Muscle of leg (tissue), 9 donors: ENCODE results near the gene RFX8. TPM values are rescaled to one million over a fixed set of nuclear protein-coding genes. Genes with fewer than 3 reads are reported as not detected.

ENCODE experiments used
- polyA plus RNA-seq, 8 donors: library from polyadenylated mRNA; unstranded; fragments of 120-200 nt; gene quantifications; one replicate each; pipeline versions ENCODE4 v1.2.1 to v1.2.3, GENCODE V29; 2013; ENCODE audit warnings: inconsistent platforms in 1 of 8, low replicate concordance in 1 of 8; ENCODE audit not compliant: insufficient read length in 8 of 8, insufficient read depth in 1 of 8
- total RNA-seq: library from RNA; stranded (reverse); fragments of 120-200 nt; gene quantifications from one replicate; pipeline ENCODE4 v1.2.4, GENCODE V29; 2013

The RFX8 gene
- total and polyA plus RNA-seq, 9 donors = 1.8 to 3.1 (median 2.2) TPM

Other genes with a start within 250 kb of the RFX8 start
- gene CNOT11, start 222.2 kb downstream of the RFX8 start, total RNA-seq = 31.8 TPM
- gene CNOT11, start 222.2 kb downstream of the RFX8 start, polyA plus RNA-seq = 10 to 100 TPM; 29.8 to 42.4 (median 34.0) TPM
- 33.3 TPM for gene RNF149, start 166.4 kb downstream of the RFX8 start, total RNA-seq
- gene RNF149, start 166.4 kb downstream of the RFX8 start, polyA plus RNA-seq = 10 to 100 TPM; 22.0 to 49.6 (median 31.1) TPM
- gene CREG2, start 87.6 kb downstream of the RFX8 start, total RNA-seq = 2.4 TPM
- gene CREG2, start 87.6 kb downstream of the RFX8 start, polyA plus RNA-seq = 1 to 10 TPM; 2.8 to 5.3 (median 3.5) TPM
- 62.3 TPM for gene MAP4K4, start 222.6 kb upstream of the RFX8 start, total RNA-seq
- gene MAP4K4, start 222.6 kb upstream of the RFX8 start, polyA plus RNA-seq = 100 to 1,000 TPM in 7 of 8 donors, 10 to 100 TPM in 1; 88.2 to 153 (median 134) TPM